SU-DHL-6 (cell line): Measurements from ENCODE around the gene UBASH3A.

Experiments
- H2AFZ ChIP-seq: fragments of 200-600 bp; sonication (generic); 2 replicates; pipeline ENCODE4 v1.6.1; 2014; ENCODE audit warnings: low read depth, mild to moderate bottlenecking, moderate library complexity, mixed read lengths, antibody characterized with exemption, low read length; ENCODE audit not compliant: severe bottlenecking
- H3F3A ChIP-seq: fragments of 200-600 bp; shearing (Covaris generic); 2 replicates; pipeline ENCODE4 v1.6.0; 2016; ENCODE audit warnings: antibody characterized with exemption, mild to moderate bottlenecking; ENCODE audit not compliant: insufficient read depth
- H3K27ac ChIP-seq: fragments of 200-600 bp; sonication (generic); 2 replicates; pipeline ENCODE4 v1.5.1; 2016; ENCODE audit warnings: low read depth, mild to moderate bottlenecking, low read length, moderate library complexity, mixed read lengths
- H3K27me3 ChIP-seq: fragments of 200-600 bp; sonication (generic), shearing (Covaris generic); 2 replicates; pipeline ENCODE4 v1.6.0; 2014; ENCODE audit warnings: mild to moderate bottlenecking, low read length
- H3K36me3 ChIP-seq: fragments of 200-600 bp; sonication (generic); 2 replicates; pipeline ENCODE4 v1.6.1; 2014; ENCODE audit warnings: mild to moderate bottlenecking, low read length, mixed read lengths
- H3K4me2 ChIP-seq: fragments of 300-600, 200-600 bp; shearing (Covaris generic), sonication (generic); 2 replicates; pipeline ENCODE4 v1.6.0; 2014; ENCODE audit warnings: low read length, low read depth, mild to moderate bottlenecking; ENCODE audit not compliant: poor library complexity, severe bottlenecking
- H3K4me3 ChIP-seq: fragments of 200-600 bp; sonication (generic); 2 replicates; pipeline ENCODE4 v1.5.1; 2014; ENCODE audit warnings: antibody characterized with exemption, low read length, mild to moderate bottlenecking, mixed read lengths; ENCODE audit not compliant: insufficient read depth, poor library complexity, severe bottlenecking
- H3K79me2 ChIP-seq: fragments of 200-600 bp; sonication (generic); 2 replicates; pipeline ENCODE4 v1.6.1; 2014; ENCODE audit warnings: mild to moderate bottlenecking, low read length, moderate library complexity; ENCODE audit not compliant: insufficient read depth
- H3K9ac ChIP-seq: fragments of 200-600 bp; sonication (generic); 2 replicates; pipeline ENCODE4 v1.7.0; 2014; ENCODE audit warnings: mild to moderate bottlenecking, low read length
- H3K9me2 ChIP-seq: fragments of 200-600 bp; sonication (generic); replicated peaks from 2 replicates; pipeline ENCODE4 v1.6.1; 2014; ENCODE audit warnings: low read length; ENCODE audit not compliant: insufficient read depth
- H3K9me3 ChIP-seq: fragments of 200-600 bp; sonication (generic); 2 replicates; pipeline ENCODE4 v1.6.1; 2014; ENCODE audit warnings: low read length, mixed read lengths; ENCODE audit not compliant: insufficient read depth
- H4K20me1 ChIP-seq: fragments of 200-600 bp; sonication (generic); 2 replicates; pipeline ENCODE4 v1.6.1; 2014; ENCODE audit warnings: low read depth, mild to moderate bottlenecking, antibody characterized with exemption, low read length, moderate library complexity, mixed read lengths
- EZH2phosphoT487 ChIP-seq: fragments of 200-600 bp; sonication (generic), shearing (Covaris generic); conservative IDR thresholded peaks from 2 replicates; pipeline ENCODE4 v1.6.1; 2018; ENCODE audit warnings: mild to moderate bottlenecking, antibody characterized with exemption, low read length, moderate library complexity, mixed read lengths
- TF ChIP-seq, protein P1 (sequence below): fragments of 200-600 bp; sonication (generic); IDR thresholded peaks from one replicate; pipeline ENCODE4 v1.5.1; 2017; ENCODE audit warnings: antibody characterized with exemption, mild to moderate bottlenecking, low read length, moderate library complexity; ENCODE audit not compliant: insufficient read depth, poor library complexity, severe bottlenecking

The UBASH3A gene

DNA sequence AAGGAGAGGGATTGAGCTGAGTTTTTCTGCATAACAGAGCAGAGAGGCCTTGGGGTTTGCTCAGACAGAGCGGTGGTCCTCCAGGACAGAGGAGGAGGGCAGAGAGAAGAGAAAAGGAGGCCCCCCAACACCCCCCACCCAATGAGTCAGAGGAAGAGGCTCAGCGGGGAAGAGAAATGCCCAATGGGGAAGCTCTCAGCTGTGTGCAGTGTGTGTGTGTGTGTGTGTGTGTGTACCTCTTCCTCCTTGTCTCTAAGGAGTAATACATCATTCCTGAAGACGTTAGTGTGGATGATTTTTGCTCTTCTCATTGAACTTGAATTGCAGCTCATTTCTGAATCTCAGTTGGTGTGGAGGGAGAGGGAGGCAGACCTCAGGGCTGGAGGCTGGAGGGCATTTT, 16.5 kb upstream of the UBASH3A start:
- no peaks in the 10 kb centered on the region for H3K9me3 ChIP-seq
- H3K4me2 ChIP-seq: no peak overlapping the region

DNA sequence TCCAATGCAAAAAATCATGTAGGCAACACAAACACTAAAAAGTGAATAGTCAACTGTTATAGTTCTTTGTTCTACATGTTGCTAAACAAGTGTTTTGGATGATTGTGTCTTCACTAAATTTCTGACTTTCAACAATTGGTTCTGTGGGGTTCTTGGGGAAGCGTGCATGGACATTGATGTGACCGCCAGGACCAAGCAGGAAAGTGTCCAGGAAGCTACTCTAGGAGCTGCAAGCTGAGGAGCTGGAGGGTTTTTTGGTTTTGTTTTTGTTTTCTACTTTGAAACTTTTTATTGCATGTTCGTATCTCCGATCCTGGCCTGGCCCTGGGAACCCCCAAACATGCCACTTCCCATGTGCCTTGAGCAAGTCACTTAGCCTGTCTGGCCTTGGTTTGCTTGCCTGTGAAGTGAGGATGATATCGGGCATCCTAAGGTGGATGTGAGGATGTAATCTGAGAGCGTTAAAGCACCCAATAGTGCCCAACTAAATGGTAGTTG, 15.8 kb upstream of the UBASH3A start:
- TF ChIP-seq, protein P1, sequence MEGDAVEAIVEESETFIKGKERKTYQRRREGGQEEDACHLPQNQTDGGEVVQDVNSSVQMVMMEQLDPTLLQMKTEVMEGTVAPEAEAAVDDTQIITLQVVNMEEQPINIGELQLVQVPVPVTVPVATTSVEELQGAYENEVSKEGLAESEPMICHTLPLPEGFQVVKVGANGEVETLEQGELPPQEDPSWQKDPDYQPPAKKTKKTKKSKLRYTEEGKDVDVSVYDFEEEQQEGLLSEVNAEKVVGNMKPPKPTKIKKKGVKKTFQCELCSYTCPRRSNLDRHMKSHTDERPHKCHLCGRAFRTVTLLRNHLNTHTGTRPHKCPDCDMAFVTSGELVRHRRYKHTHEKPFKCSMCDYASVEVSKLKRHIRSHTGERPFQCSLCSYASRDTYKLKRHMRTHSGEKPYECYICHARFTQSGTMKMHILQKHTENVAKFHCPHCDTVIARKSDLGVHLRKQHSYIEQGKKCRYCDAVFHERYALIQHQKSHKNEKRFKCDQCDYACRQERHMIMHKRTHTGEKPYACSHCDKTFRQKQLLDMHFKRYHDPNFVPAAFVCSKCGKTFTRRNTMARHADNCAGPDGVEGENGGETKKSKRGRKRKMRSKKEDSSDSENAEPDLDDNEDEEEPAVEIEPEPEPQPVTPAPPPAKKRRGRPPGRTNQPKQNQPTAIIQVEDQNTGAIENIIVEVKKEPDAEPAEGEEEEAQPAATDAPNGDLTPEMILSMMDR: no peak
- no peak for TF ChIP-seq EZH2phosphoT487
- Histone ChIP-seq H4K20me1 (no peaks in the 10 kb centered on the region), H3K9me3 (no peaks in the 10 kb centered on the region), H3K36me3 (no peaks in the 10 kb centered on the region), H3K9me2 (no peaks in the 10 kb centered on the region), H3K27ac (no peak overlapping the region), H3F3A (no peaks in the 10 kb centered on the region), H3K9ac (no peak overlapping the region), H3K4me3 (no peak overlapping the region), H3K27me3 (no peaks in the 10 kb centered on the region), H3K4me2 (no peak overlapping the region), H3K79me2 (no peaks in the 10 kb centered on the region), H2AFZ (no peak overlapping the region)

More for the DNA sequence above, 16.5 kb upstream of the UBASH3A start:
- H3K9me2 ChIP-seq: no peaks in the 10 kb centered on the region
- H3F3A ChIP-seq: no peaks in the 10 kb centered on the region
- no peak overlapping the region for H2AFZ ChIP-seq
- H3K79me2 ChIP-seq: no peaks in the 10 kb centered on the region
- no peaks in the 10 kb centered on the region for H3K36me3 ChIP-seq
- no peak overlapping the region for H3K4me3 ChIP-seq
- H3K27ac ChIP-seq: no peak overlapping the region
- no peaks in the 10 kb centered on the region for H4K20me1 ChIP-seq
- no peak overlapping the region for H3K9ac ChIP-seq
- TF ChIP-seq, protein P1: no peak
- TF ChIP-seq EZH2phosphoT487: no peak
- no peaks in the 10 kb centered on the region for H3K27me3 ChIP-seq

DNA sequence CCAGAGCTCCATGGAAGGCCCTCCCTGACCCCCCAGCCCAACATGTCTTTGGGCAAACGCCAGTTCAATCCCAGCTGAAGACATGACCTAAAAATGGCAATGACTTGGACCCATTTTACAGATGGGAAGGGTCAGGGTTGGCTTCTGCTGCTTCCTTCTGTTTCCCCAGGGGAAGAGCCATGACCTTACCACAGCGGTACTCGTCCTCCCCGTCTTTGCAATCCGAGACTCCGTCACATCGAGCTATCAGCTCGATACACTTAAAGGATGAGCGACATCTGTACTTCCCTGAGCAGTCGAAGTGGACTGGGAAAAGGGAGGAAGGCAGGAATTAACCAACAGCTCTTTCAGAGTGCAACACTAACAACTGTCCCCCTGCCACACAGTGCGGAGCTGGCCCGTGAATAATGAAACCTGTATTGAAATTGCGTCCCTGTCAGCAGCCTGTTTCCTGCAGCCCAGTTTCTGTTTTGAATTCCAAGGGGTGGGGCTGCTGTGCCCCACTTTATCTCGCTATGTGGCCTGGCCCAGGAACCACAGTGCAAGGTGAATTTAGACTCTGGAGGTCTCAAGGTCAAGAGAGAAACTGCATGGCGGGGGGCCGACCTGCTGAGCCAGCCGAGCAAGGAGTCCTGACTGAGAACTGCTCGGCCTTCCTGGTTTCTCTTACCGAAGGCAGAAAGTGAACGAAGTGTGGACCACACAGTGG, 14.8 kb upstream of the UBASH3A start:
- no peaks in the 10 kb centered on the region for H3K9me3 ChIP-seq
- no peaks in the 10 kb centered on the region for H3K36me3 ChIP-seq
- H3K4me3 ChIP-seq: no peak overlapping the region
- no peaks in the 10 kb centered on the region for H3K27me3 ChIP-seq
- no peak overlapping the region for H3K4me2 ChIP-seq
- no peak for TF ChIP-seq EZH2phosphoT487
- TF ChIP-seq, protein P1: no peak
- H4K20me1 ChIP-seq: no peaks in the 10 kb centered on the region
- H3K9me2 ChIP-seq: no peaks in the 10 kb centered on the region
- no peaks in the 10 kb centered on the region for H3F3A ChIP-seq
- H2AFZ ChIP-seq: no peak overlapping the region
- no peak overlapping the region for H3K9ac ChIP-seq
- H3K79me2 ChIP-seq: no peaks in the 10 kb centered on the region
- H3K27ac ChIP-seq: no peak overlapping the region
